ENCODE data around the gene ATP6AP2. TPM values are rescaled to one million over a fixed set of nuclear protein-coding genes. Genes with fewer than 3 reads are reported as not detected.

The ATP6AP2 gene
- polyA plus RNA-seq, 4 donors = 157 to 231 (median 191) TPM

- DNase-seq (ENCODE audit: low read depth in 4 of 4, low spot score in 2 of 4) = no peak
Observed at GRCh38 chrX:40632199-40632598, 51.4 kb downstream of the ATP6AP2 start.

DNA sequence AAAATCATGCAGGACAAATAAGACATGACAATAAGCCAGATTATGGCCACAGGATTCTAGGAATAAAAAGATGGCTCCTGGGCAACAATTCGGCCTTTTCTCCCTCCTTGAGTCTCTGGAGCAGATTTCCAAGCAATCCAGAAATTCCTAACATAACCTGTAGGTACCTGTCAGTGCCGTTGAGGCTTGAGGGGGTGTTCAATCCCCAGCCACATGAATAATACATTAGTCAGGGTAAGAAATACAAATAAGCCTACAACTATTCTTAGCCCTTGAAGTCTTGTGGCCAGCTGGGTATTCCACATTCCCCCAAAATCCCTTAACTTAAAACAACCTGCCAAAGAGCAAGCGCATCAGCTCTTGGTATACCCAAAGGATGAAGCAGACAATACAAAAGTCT lies 56.9 kb downstream of the ATP6AP2 start:
- DNase-seq (ENCODE audit: low read depth in 4 of 4, low spot score in 2 of 4) = no peak

- no peak for DNase-seq (ENCODE audit: low read depth in 4 of 4, low spot score in 2 of 4)
Observed at GRCh38 chrX:40644176-40644575, 63.4 kb downstream of the ATP6AP2 start.

DNA sequence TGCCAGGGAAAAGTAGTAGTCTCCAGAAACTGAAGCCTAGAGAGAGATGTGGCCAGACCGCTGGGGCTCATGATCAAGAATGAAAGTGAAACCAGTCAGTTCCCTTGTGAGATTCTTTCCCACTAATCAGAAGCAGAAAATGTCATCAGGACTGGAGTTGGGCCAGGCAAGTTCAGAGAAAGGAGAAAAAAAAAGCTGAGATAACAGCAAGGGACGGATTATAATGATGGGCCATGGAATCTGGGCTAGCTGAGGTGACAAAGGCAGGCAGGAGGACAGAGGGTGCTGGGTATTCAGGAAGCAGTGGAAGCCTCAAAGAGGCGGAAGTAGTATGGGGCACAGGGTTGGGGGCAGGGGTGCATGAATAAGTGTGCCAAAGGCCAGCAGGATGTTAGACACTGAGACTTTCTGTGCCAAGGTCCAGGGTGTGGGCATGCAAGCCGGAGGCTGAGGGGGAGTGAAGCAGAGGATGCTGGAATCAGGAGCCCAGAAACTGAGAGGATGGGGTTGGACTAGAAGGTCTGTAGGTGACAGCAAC lies 64.1 kb downstream of the ATP6AP2 start:
- no peak for DNase-seq (ENCODE audit: low read depth in 4 of 4, low spot score in 2 of 4)

GRCh38 chrX:40646489-40647306 lies 65.9 kb downstream of the ATP6AP2 start:
- DNase-seq (ENCODE audit: low read depth in 4 of 4, low spot score in 2 of 4) = no peak

DNA sequence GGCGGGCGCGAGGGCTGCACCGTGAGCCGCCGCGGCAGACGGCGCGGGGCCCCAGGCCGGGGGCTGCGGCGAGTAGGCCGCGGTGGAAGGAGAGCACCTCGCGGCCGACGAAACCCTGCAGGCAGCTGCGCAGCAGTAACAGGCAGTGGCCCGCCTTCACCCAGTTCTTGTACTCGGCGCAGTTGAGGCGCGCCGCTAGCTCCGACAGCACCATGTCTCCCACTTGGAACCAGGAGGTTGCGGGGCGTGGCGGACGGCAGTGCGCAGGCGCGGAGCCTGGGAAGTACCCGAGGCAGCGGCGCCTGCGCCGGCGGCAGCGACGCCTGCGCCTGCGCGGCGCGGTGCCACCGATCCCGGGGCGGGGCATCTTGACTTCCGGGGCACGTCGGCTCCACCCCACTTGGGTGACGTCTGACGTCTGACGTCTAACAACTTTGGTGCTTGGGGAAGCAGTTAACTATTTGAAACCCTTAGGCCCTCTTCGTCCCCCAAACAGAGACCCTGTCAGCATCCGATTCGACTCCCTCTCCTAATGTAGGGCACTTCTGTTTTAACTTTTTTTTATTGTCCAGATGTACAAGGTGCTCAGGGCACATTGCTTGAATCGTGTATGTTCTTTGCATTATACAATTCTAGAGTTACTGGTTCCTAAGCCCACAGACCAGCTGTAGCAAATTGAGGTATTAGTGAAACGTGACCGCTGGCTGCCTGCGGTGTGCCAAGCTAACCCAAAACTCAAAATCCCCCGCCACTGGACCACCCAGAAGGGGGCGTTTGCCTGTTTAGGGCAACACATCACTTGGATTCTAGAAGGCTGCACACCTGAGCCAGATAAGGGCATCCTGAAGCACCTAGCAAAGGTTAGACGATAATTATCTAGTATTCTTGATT lies 66.8 kb downstream of the ATP6AP2 start, which contains the start of gene CXorf38:
CXorf38 (minus strand) TSS at position 255 of the 891 bp plus-strand sequence; CDS start at position 214, 41 bp downstream.
- peak; percentile 56 to 83 (median 74) for DNase-seq (ENCODE audit: low read depth in 4 of 4, low spot score in 2 of 4)

DNA sequence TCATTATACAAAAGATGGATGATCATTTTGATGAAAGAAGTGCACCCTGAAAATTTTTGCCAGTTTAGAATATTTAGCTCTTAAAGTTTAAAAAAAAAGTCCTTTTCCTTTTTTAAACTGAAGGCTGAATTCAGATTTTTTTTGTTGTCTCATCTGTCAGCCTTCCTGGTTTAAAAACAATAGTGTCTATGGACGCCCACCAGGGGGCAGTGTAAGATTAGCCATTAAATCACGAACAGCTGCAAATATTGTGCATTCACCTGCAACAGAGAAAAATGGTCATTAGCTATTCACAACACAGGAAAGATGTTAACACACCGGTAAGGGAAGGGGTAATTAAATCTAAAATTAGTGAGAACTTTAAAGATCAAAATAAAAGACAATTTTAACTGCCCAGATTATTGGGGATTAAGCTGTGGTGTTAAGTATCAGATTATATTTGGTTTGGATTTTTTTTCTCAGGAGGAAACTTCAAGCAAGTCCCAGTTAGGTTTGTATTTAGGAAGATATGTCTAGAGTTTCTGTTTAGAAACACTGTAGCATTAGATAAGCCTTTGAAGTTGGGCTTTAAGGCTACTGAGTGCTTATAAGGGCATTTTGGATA lies 71.0 kb downstream of the ATP6AP2 start:
- DNase-seq (ENCODE audit: low read depth in 4 of 4, low spot score in 2 of 4) = peak in 1 of 4 donors; percentile 23

DNA sequence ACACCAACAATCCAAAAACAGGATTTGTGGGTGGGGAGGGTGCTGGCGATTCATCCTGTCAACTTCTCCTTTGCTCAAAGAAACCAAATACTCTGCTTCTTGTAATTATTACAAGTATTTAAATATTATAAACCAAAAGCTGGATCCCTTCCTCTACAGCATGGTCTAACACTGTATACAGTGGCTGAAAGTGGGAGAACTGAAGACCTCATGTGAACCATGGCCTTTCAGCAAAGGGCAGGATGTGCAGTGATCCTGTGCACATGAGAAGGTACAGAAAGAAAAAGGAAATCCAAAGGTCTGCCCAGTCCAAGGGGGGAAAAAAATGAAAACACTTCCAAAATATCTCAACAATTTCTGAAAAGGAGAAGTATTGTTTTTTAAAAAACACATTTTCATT lies 71.9 kb downstream of the ATP6AP2 start:
- no peak for DNase-seq (ENCODE audit: low read depth in 4 of 4, low spot score in 2 of 4)

DNA sequence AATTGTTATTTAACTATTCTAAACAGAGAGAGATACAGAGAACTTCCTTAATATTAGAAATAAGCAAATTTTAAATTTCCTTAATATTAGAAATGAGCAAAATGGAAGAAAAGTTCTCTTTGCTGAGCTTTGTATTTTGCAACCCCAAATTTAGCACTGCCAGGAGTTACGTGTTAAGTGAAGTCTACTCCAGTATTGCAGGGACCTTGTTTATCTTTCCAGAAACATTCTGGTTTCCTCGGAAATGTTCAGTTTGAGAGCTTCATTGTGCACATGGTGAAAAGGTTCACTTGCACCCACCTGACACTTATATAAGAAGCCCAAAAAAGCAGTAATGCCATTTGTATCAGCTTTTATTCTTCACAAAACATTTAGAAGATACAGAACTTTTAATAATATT lies 72.8 kb downstream of the ATP6AP2 start:
- DNase-seq (ENCODE audit: low read depth in 4 of 4, low spot score in 2 of 4) = no peak

Other genes with a start within 250 kb of the ATP6AP2 start
- not detected for gene MPC1L, start 42.5 kb downstream of the ATP6AP2 start, polyA plus RNA-seq (ENCODE audit: insufficient read length in 4 of 4)
- 10 to 100 TPM; 10.3 to 12.1 (median 11.8) TPM for gene CXorf38, start 66.6 kb downstream of the ATP6AP2 start, polyA plus RNA-seq (ENCODE audit: insufficient read length in 4 of 4)
- 10 to 100 TPM; 36.9 to 62.2 (median 50.1) TPM for gene MED14, start 154.6 kb downstream of the ATP6AP2 start, polyA plus RNA-seq (ENCODE audit: insufficient read length in 4 of 4)

All from left renal cortex interstitium (tissue), 4 donors.